ENCODE data around the gene NEK6. TPM values are rescaled to one million over a fixed set of nuclear protein-coding genes. Genes with fewer than 3 reads are reported as not detected.

The NEK6 gene
- total and polyA plus RNA-seq, 2 of the 8 experiments (the other 6 are each of a cell fraction or from before 2014, with no cell fraction given) = 17.7 to 19.7 TPM

- Histone ChIP-seq H2BK20ac (ENCODE audit: low read length) (no peak overlapping the region), H2BK5ac (ENCODE audit: low read depth, low read length) (no peak overlapping the region), H3K27ac (ENCODE audit: low read depth, low read length) (no peak overlapping the region), H3K27me3 (replicated peaks in 1 of 4; ENCODE audit: control insufficient read depth in 3 of 4, extremely low read depth in 1 of 4, insufficient read depth in 3 of 4, low read length in 3 of 4) (no peaks in the 10 kb centered on the region), H2BK120ac (replicated peaks; ENCODE audit: low read depth, low read length) (no peak overlapping the region), H3K4ac (replicated peaks; ENCODE audit: insufficient read length, low read depth, low read length) (no peak overlapping the region), H3K56ac (replicated peaks; ENCODE audit: insufficient read length, low read depth, low read length) (no peak overlapping the region), H2BK15ac (ENCODE audit: low read length) (no peak overlapping the region), H4K20me1 (replicated peaks in 1 of 2; ENCODE audit: control insufficient read depth in 1 of 2, insufficient read depth in 2 of 2, low read length in 2 of 2) (peaks cover 8 to 11% of the 10 kb centered on the region in 2 experiments), H3K79me2 (ENCODE audit: control insufficient read depth in 1 of 2, insufficient read depth in 2 of 2, low read length in 2 of 2) (peaks cover 0 to 3% of the 10 kb centered on the region in 2 experiments; a peak in 2 of 4 replicates), H3K14ac (ENCODE audit: insufficient read length) (no peak overlapping the region), H3K36me3 (ENCODE audit: control insufficient read depth in 2 of 4, insufficient read depth in 4 of 4, low read length in 3 of 4) (no peaks in the 10 kb centered on the region), H3K79me1 (ENCODE audit: low read depth, low read length) (peaks cover 21% of the 10 kb centered on the region), H4K5ac (ENCODE audit: insufficient read length, low read depth, low read length) (no peak overlapping the region), H3K4me3 (ENCODE audit: extremely low read depth in 1 of 4, insufficient read depth in 2 of 4, low read depth in 3 of 4, low read length in 4 of 4) (no peak overlapping the region), H3K4me1 (replicated peaks in 1 of 4; ENCODE audit: control insufficient read depth in 3 of 4, insufficient read depth in 4 of 4, low read length in 3 of 4) (peaks cover 0 to 4% (median under 1%) of the 10 kb centered on the region in 4 experiments; a peak in 4 of 7 replicates), H3K18ac (ENCODE audit: extremely low read depth, low read length) (no peak overlapping the region), H4K8ac (ENCODE audit: extremely low read depth, insufficient read depth, low read length) (no peak overlapping the region), H3K9ac (replicated peaks in 1 of 4; ENCODE audit: extremely low read depth in 1 of 4, low read depth in 3 of 4, low read length in 3 of 4) (no peak overlapping the region), H2AFZ (ENCODE audit: low read length) (no peak overlapping the region), H3K23me2 (ENCODE audit: low read depth, low read length) (no peaks in the 10 kb centered on the region), H3K4me2 (ENCODE audit: insufficient read depth in 1 of 2, low read depth in 2 of 2, low read length in 2 of 2) (no peak overlapping the region), H3K23ac (ENCODE audit: insufficient read length) (no peak overlapping the region), H2AK5ac (ENCODE audit: low read depth, low read length) (no peak overlapping the region), H3K9me3 (ENCODE audit: insufficient read depth in 2 of 2, low read depth in 1 of 2, low read length in 1 of 2) (no peaks in the 10 kb centered on the region), H4K91ac (replicated peaks; ENCODE audit: insufficient read length, low read length) (no peak overlapping the region), H2BK12ac (ENCODE audit: low read depth, low read length) (no peak overlapping the region)
- DNase-seq (ENCODE audit: low read depth in 1 of 2, low spot score in 2 of 2) (no peak), FAIRE-seq (no peak)
- POLR2A ChIA-PET (ENCODE audit: partially characterized antibody) = no interaction called here
- CTCF ChIA-PET (ENCODE audit: partially characterized antibody) = interaction anchor here (1.2 to 2.1 kb wide), 4 partner anchors 21 to 230 kb away, joined by 3 to 5 read pairs (median 4); no protein-coding TSS in a partner anchor
- 75% methylated on average over 7 of the region's 7 CpGs; no CpG with 5 or more reads in 1 of the 2 experiments for WGBS, 2 experiments (ENCODE audit: extremely low coverage in 1 of 2, insufficient coverage in 1 of 2, insufficient read length in 1 of 2, insufficient replicate concordance in 2 of 2, low coverage in 1 of 2, low lambda C conversion rate in 2 of 2, missing lambda C conversion rate in 1 of 2)
- TF ChIP-seq ATF3 (IDR thresholded peaks at IDR 0.05; ENCODE audit: insufficient read depth, low read depth, low read length) (no peak), PHF8 (conservative IDR thresholded peaks at IDR 0.05; ENCODE audit: low read depth, low read length) (no peak), POU5F1 (IDR thresholded peaks at IDR 0.05; ENCODE audit: low read depth, low read length) (no peak), SAP30 (IDR thresholded peaks at IDR 0.05; ENCODE audit: insufficient read depth, insufficient replicate concordance, low read length) (no peak), SIN3A (conservative IDR thresholded peaks at IDR 0.05 in 1 of 2, IDR thresholded peaks at IDR 0.05 in 1 of 2; ENCODE audit: low read depth in 1 of 2, low read length in 2 of 2) (no peak), CTBP2 (IDR thresholded peaks at IDR 0.05; ENCODE audit: borderline replicate concordance, insufficient read depth, insufficient read length, low read length) (no peak), BCL11A (IDR thresholded peaks at IDR 0.05; ENCODE audit: low read depth in 2 of 2, low read length in 2 of 2) (no peak), SIX5 (IDR thresholded peaks at IDR 0.05; ENCODE audit: low read depth, low read length) (no peak), GABPA (IDR thresholded peaks at IDR 0.05; ENCODE audit: borderline replicate concordance, insufficient read depth, low read length) (no peak), KDM4A (IDR thresholded peaks at IDR 0.05; ENCODE audit: low read depth, low read length, severe bottlenecking) (no peak), CBX5 (IDR thresholded peaks at IDR 0.05; ENCODE audit: low read depth, low read length) (no peak), CHD1 (IDR thresholded peaks at IDR 0.05; ENCODE audit: low read depth, low read length) (no peak)
Measured at GRCh38 chr9:124271660-124272059, 13.9 kb downstream of the NEK6 start.

Data from H1 (cell line).